Measurements from ENCODE around the gene ZNF33A.

DNA sequence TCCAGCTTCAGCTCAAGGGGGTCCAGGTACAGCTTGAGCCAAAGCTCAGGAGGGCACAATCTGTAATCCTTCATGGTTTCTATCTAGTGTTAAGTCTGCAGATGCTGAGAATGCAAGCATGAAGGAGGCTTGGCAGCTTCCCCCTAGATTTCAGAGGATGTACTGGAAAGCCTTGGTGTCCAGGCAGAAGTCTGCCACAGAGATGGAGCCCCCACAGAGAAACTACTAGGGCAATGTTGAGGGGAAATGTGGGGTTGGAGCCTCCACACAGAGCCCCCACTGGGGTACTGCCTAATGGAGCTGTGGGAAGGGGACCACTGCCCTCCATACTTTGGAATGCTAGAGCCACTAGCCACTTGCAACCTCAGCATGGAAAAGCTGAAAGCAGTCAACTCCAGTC lies 45.5 kb upstream of the ZNF33A start:
- TF ChIP-seq, protein P1, sequence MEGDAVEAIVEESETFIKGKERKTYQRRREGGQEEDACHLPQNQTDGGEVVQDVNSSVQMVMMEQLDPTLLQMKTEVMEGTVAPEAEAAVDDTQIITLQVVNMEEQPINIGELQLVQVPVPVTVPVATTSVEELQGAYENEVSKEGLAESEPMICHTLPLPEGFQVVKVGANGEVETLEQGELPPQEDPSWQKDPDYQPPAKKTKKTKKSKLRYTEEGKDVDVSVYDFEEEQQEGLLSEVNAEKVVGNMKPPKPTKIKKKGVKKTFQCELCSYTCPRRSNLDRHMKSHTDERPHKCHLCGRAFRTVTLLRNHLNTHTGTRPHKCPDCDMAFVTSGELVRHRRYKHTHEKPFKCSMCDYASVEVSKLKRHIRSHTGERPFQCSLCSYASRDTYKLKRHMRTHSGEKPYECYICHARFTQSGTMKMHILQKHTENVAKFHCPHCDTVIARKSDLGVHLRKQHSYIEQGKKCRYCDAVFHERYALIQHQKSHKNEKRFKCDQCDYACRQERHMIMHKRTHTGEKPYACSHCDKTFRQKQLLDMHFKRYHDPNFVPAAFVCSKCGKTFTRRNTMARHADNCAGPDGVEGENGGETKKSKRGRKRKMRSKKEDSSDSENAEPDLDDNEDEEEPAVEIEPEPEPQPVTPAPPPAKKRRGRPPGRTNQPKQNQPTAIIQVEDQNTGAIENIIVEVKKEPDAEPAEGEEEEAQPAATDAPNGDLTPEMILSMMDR (conservative IDR thresholded peaks at IDR 0.05; ENCODE audit: low read depth, low read length): no peak
- no peak for TF ChIP-seq EZH2 (IDR thresholded peaks at IDR 0.05; ENCODE audit: low read length, unreplicated experiment)
